Tibial nerve (tissue), 4 donors: ENCODE results near the gene ECHS1. TPM values are rescaled to one million over a fixed set of nuclear protein-coding genes. Genes with fewer than 3 reads are reported as not detected.
A peak's percentile ranks its signal among the peaks of the same experiment; 100 is the strongest.

ENCODE experiments used
- DNase-seq, 2 donors: peaks; one replicate each; pipeline ENCODE4 v3.0.0-alpha.2; 2019; ENCODE audit warnings: low spot score in 2 of 2
- H3K27ac ChIP-seq, 4 donors: fragments of 200-600 bp; sonication (generic) in 3 of 4; one replicate each; pipeline ENCODE4 v1.5.1; 2017 to 2019; ENCODE audit warnings: mild to moderate bottlenecking in 1 of 4
- H3K27me3 ChIP-seq, 2 donors: fragments of 200-600 bp; sonication (generic) in 1 of 2; one replicate each; pipeline versions ENCODE4 v1.5.1 to v1.6.0; 2017 to 2019
- H3K36me3 ChIP-seq, 3 donors: fragments of 200-600 bp; sonication (generic); one replicate each; pipeline ENCODE4 v1.5.1; 2018 to 2019
- H3K4me1 ChIP-seq, 4 donors: fragments of 200-600 bp; sonication (generic) in 3 of 4; one replicate each; pipeline ENCODE4 v1.5.1; 2017 to 2019
- H3K4me3 ChIP-seq, 4 donors: fragments of 200-600 bp; sonication (generic) in 3 of 4; one replicate each; pipeline ENCODE4 v1.5.1; 2017 to 2019; ENCODE audit warnings: mild to moderate bottlenecking in 1 of 4, moderate library complexity in 1 of 4
- H3K9me3 ChIP-seq, 4 donors: fragments of 200-600 bp; sonication (generic) in 3 of 4; one replicate each; pipeline ENCODE4 v1.5.1; 2017 to 2019
- CTCF ChIP-seq, 5 experiments: fragments of 200-600 bp in 3 of 5; fragments of 450-650 bp in 2 of 5; sonication (generic) in 3 of 5; IDR thresholded peaks; one replicate each; pipeline ENCODE4 v1.5.1; 2016 to 2019; ENCODE audit warnings: antibody characterized with exemption in 5 of 5, mild to moderate bottlenecking in 3 of 5, moderate library complexity in 2 of 5
- EP300 ChIP-seq, 2 donors: sonication (generic); formaldehyde crosslinking; IDR thresholded peaks; one replicate each; pipeline ENCODE4 v1.6.1; 2017; ENCODE audit warnings: antibody characterized with exemption in 2 of 2, mild to moderate bottlenecking in 1 of 2
- POLR2A ChIP-seq, 2 donors: fragments of 450-650 bp; IDR thresholded peaks; one replicate each; pipeline ENCODE4 v1.6.1; 2017; ENCODE audit warnings: antibody characterized with exemption in 2 of 2, mild to moderate bottlenecking in 2 of 2, moderate library complexity in 2 of 2
- WGBS, 2 donors: methylation state at CpG; one replicate each; pipeline ENCODE4 v1.1.5; 2018; 5-methylcytosine and 5-hydroxymethylcytosine counted together
- total RNA-seq, 4 donors: library from RNA; depleted of rRNA; stranded (reverse); fragments of >200 nt; gene quantifications; one replicate each; pipeline ENCODE4 v1.1.0, GENCODE V29; 2016

Gene ECHS1
- total RNA-seq, 4 donors from 2014 or later: 70.5 to 104 (median 76.4) TPM

GRCh38 chr10:133383551-133383950, 10.4 kb upstream of the ECHS1 start:
- Histone ChIP-seq H3K4me1 (peaks cover 0 to 9% (median 9%) of the 10 kb centered on the region in 4 donors), H3K9me3 (no peaks in the 10 kb centered on the region), H3K36me3 (peaks cover 0 to 54% (median 4%) of the 10 kb centered on the region in 3 donors), H3K27ac (no peak overlapping the region), H3K4me3 (no peak overlapping the region), H3K27me3 (no peaks in the 10 kb centered on the region)
- WGBS, 2 donors: 87 to 94% methylated on average over 4 of the region's 4 CpGs
- TF ChIP-seq POLR2A (IDR thresholded peaks at IDR 0.05) (no peak), CTCF (IDR thresholded peaks at IDR 0.05) (no peak), EP300 (IDR thresholded peaks at IDR 0.05) (no peak)
- DNase-seq: no peak

- no peak overlapping the region for H3K4me3 ChIP-seq
- no peaks in the 10 kb centered on the region for H3K9me3 ChIP-seq
- H3K4me1 ChIP-seq: peaks cover 0 to 30% (median 17%) of the 10 kb centered on the region in 4 donors
- H3K36me3 ChIP-seq: peaks cover 0 to 47% (median 4%) of the 10 kb centered on the region in 3 donors
- H3K27me3 ChIP-seq: no peaks in the 10 kb centered on the region
- 93 to 94% methylated on average over 3 to 8 of the region's 8 CpGs for WGBS, 2 donors
- DNase-seq: no peak
- TF ChIP-seq EP300 (IDR thresholded peaks at IDR 0.05): no peak
- TF ChIP-seq CTCF (IDR thresholded peaks at IDR 0.05): no peak
- TF ChIP-seq POLR2A (IDR thresholded peaks at IDR 0.05): no peak
- H3K27ac ChIP-seq: no peak overlapping the region
Observed at GRCh38 chr10:133381036-133381435, 7.9 kb upstream of the ECHS1 start.

GRCh38 chr10:133379801-133380666, 6.9 kb upstream of the ECHS1 start:
- no peak for DNase-seq
- peak overlapping the region; percentile 23 to 93 (median 86) for H3K27ac ChIP-seq
- H3K27me3 ChIP-seq: no peaks in the 10 kb centered on the region
- TF ChIP-seq EP300 (IDR thresholded peaks at IDR 0.05) (no peak), POLR2A (IDR thresholded peaks at IDR 0.05) (no peak), CTCF (IDR thresholded peaks at IDR 0.05) (no peak)
- H3K4me1 ChIP-seq: peaks cover 0 to 35% (median 19%) of the 10 kb centered on the region in 4 donors
- peaks cover 0 to 41% (median 4%) of the 10 kb centered on the region in 3 donors for H3K36me3 ChIP-seq
- 88 to 93% methylated on average over 20 to 36 of the region's 36 CpGs for WGBS, 2 donors
- no peaks in the 10 kb centered on the region for H3K9me3 ChIP-seq
- peak overlapping the region; percentile 65 to 98 (median 78) for H3K4me3 ChIP-seq

GRCh38 chr10:133379152-133379800, 6.1 kb upstream of the ECHS1 start, which contains the start of gene PAOX:
Gene PAOX (plus strand): TSS chr10:133379262. CDS start chr10:133379317, 55 bp downstream.
- DNase-seq: peak; percentile 45 to 55
- Histone ChIP-seq H3K27ac (peak within 1 kb of the TSS; percentile 77 to 95 (median 92)), H3K36me3 (peaks cover 0 to 34% (median 0%) of the 10 kb centered on the region in 3 donors), H3K27me3 (no peaks in the 10 kb centered on the region), H3K4me1 (peaks cover 0 to 43% (median 20%) of the 10 kb centered on the region in 4 donors), H3K4me3 (peak within 1 kb of the TSS; percentile 73 to 98 (median 78)), H3K9me3 (no peaks in the 10 kb centered on the region)
- WGBS, 2 donors: 4% methylated on average over 32 of the region's 78 CpGs; no CpG with 5 or more reads in 1 of the 2 donors
- TF ChIP-seq EP300 (IDR thresholded peaks at IDR 0.05) (no peak), POLR2A (IDR thresholded peaks at IDR 0.05) (peak in 1 of 2 donors; percentile 8), CTCF (IDR thresholded peaks at IDR 0.05) (no peak)
